Astrocyte of the spinal cord (primary cell): Measurements from ENCODE around the gene ZDHHC20.

Source experiments
- DNase-seq: peaks from one replicate; pipeline ENCODE4 v3.0.0; 2011; ENCODE audit warnings: low read depth, low spot score
- H3K4me3 ChIP-seq: 2 replicates; pipeline ENCODE4 v1.5.1; 2011; ENCODE audit warnings: low read depth, mild to moderate bottlenecking, low read length, moderate library complexity
- in situ Hi-C: cut with HindIII; loops from 2 replicates; pipeline ENCODE4 v1.10.0; 2017; ENCODE audit warnings: low sequenced_read_pairs
- TF ChIP-seq, protein P1 (sequence below): IDR thresholded peaks from 2 replicates; pipeline ENCODE4 v1.5.1; 2012; ENCODE audit warnings: low read depth, mild to moderate bottlenecking, low read length, inconsistent platforms

Gene ZDHHC20, protein sequence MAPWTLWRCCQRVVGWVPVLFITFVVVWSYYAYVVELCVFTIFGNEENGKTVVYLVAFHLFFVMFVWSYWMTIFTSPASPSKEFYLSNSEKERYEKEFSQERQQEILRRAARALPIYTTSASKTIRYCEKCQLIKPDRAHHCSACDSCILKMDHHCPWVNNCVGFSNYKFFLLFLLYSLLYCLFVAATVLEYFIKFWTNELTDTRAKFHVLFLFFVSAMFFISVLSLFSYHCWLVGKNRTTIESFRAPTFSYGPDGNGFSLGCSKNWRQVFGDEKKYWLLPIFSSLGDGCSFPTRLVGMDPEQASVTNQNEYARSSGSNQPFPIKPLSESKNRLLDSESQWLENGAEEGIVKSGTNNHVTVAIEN

DNA sequence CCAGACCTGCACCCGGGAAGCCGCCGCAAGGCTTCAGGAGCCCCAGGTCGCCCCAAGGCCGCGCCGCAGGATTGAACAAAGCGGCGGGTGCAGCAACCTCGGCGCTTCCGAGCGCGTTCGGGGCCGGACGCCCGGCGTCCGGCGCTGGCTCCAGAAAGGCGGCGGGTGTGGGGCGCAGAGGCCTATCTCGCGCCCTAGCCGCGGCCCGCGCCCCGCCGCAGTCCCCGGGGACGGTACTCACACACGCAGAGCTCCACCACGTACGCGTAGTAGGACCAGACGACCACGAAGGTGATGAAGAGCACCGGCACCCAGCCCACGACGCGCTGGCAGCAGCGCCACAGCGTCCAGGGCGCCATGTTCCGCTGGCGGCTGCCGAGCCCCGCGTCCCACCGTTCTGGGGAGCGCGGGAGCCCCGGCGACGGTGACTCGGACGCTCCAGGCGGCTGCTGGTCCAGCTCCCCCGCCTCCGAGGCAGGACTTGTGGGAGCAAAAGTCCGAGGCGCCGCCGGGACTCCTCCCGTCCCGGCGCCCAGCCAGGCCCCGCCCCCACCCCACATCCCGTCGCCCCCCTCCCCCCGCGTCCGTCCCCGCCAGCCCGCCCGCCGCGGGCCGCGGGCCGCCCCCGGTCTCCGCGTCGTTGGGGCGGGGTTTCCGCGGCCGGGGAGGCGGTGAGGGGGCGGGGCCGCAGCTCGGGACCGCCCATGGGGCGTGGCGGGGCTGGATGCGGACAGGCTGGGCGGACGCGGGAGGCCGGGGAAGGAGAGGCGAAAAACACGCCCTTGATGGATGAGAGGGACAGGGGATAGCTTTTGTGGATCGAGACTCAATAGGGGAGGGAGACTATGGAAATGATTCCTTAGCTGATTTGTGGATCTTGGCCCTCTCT is at the start of gene ZDHHC20:
TSS of gene ZDHHC20 (minus strand) at position 491 of the 889 bp plus-strand sequence. CDS start at position 359, 132 bp downstream.
- TF ChIP-seq, protein P1, sequence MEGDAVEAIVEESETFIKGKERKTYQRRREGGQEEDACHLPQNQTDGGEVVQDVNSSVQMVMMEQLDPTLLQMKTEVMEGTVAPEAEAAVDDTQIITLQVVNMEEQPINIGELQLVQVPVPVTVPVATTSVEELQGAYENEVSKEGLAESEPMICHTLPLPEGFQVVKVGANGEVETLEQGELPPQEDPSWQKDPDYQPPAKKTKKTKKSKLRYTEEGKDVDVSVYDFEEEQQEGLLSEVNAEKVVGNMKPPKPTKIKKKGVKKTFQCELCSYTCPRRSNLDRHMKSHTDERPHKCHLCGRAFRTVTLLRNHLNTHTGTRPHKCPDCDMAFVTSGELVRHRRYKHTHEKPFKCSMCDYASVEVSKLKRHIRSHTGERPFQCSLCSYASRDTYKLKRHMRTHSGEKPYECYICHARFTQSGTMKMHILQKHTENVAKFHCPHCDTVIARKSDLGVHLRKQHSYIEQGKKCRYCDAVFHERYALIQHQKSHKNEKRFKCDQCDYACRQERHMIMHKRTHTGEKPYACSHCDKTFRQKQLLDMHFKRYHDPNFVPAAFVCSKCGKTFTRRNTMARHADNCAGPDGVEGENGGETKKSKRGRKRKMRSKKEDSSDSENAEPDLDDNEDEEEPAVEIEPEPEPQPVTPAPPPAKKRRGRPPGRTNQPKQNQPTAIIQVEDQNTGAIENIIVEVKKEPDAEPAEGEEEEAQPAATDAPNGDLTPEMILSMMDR, result no peak
- peak within 1 kb of the TSS; percentile 96 for H3K4me3 ChIP-seq
- DNase-seq, result peak; percentile 80
- in situ Hi-C loops, result no loop called here

DNA sequence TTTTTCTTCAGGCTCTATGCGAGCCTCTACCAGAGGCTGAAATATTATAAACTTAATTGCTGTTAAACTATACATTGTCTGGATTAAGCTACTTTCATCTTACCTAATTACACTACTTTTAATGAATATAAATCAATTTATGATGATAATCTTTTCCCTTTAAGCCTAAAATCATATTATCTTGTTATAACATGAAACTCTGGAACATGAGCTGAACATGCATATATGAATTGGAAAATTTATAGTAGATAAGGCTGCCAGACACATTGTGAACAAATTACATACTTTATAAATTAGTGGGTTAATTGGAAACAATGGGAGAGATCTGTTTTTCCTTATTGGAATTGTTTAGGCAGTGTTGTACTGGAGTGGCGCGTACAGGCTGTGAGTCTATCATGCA is 45.3 kb upstream of the ZDHHC20 start:
- H3K4me3 ChIP-seq, result no peak overlapping the region
- in situ Hi-C loops, result no loop called here
- DNase-seq, result no peak
- TF ChIP-seq, protein P1, result no peak

DNA sequence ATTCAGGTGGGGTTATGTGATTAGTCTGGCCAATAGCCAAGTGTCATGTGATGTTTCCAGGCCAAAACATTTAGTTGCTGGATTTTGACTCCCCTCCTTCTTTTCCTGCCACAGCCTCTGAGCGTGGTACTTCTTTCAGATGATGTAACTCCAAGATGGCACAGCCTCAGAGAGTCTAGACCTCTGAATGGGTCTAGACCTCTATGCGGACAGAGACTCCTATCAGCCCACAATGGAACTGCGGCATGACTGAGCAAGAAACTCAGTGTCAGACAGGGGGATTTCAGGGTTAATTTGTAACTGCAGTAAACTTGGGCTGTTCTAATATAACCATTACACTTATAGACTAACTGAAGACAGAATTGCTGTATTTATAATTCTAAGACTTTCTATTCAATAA is 42.6 kb upstream of the ZDHHC20 start:
- in situ Hi-C loops, result no loop called here
- TF ChIP-seq, protein P1, result peak; percentile 7
- H3K4me3 ChIP-seq, result no peak overlapping the region
- DNase-seq, result no peak

DNA sequence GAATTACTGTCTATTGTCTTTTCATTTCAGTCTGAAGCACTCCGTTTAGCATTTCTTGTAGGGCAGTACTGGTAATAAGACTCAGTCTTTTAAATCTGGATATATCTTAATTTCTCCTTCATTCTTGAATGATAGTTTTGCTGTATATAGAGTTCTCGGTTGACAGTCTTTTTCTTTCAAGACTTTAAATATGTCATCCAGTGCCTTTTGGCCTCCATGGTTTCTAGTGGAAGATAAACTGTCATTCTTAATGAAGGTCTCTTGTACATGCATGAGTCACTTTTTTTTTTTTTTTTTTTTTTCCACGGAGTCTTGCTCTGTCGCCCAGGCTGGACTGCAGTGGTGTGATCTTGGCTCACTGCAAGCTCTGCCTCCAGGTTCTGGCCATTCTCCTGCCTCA is 27.2 kb upstream of the ZDHHC20 start:
- TF ChIP-seq, protein P1, result no peak
- no peak for DNase-seq
- in situ Hi-C loops, result no loop called here
- H3K4me3 ChIP-seq, result no peak overlapping the region

DNA sequence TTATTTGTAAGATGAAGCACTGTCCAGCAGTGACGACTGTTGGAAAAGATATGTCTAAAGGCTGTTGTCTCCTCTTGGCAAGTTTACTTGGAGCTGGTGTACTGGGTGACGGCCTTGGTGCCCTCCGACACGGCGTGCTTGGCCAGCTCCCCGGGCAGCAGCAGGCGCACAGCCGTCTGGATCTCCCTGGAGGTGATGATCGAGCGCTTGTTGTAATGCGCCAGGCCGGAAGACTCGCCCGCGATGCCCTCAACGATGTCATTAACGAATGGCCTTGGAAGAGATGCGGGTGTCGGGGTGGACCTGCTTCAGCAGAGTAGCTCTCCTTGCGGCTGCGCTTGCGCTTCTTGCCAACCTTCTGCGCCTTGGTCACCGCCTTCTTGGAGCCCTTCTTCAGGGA is 24.6 kb upstream of the ZDHHC20 start:
- in situ Hi-C loops, result no loop called here
- TF ChIP-seq, protein P1, result no peak
- no peak overlapping the region for H3K4me3 ChIP-seq
- DNase-seq, result no peak

DNA sequence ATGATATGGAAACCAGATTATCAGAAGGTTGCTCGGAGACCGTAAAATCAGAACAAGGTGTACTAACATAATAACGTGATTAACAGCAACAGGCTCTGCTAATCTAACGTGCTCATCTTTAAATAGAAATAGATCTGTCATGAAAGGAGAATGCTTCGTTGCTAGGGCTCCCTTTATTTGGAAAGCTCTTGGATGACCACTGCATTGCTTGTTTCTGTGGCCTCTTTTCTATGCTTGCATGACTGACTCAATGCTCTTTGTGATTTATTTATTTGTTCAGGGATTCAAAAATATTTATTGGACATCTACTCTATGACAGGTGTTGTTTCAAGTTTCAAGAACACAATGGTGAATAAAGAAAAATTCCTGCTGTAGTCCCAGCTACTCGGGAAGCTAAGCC is 22.3 kb upstream of the ZDHHC20 start:
- no peak overlapping the region for H3K4me3 ChIP-seq
- in situ Hi-C loops, result no loop called here
- TF ChIP-seq, protein P1, result no peak
- DNase-seq, result no peak
